Natural killer cell (primary cell): Measurements from ENCODE around the gene SH3BP2. TPM values are rescaled to one million over a fixed set of nuclear protein-coding genes. Genes with fewer than 3 reads are reported as not detected.
A peak's percentile ranks its signal among the peaks of the same experiment; 100 is the strongest.

ENCODE experiments used
- ATAC-seq, 3 donors: fragments of 150-1000 bp in 2 of 3; fragments of 200-7000 bp in 1 of 3; cut with Tn5 transposase; 1 replicate in 1 of 3; 2 replicates in 2 of 3; pipeline ENCODE4 v1.10.0; 2021; ENCODE audit warnings: mild to moderate bottlenecking in 2 of 3, moderate library complexity in 2 of 3
- DNase-seq, 2 donors: peaks; one replicate each; pipeline versions ENCODE4 v3.0.0 to v3.0.0-alpha.2; 2013 to 2021; ENCODE audit warnings: mixed read lengths in 1 of 2
- H3K27ac ChIP-seq: one replicate; pipeline ENCODE4 v1.5.1; 2013; ENCODE audit warnings: mild to moderate bottlenecking, low read length
- H3K27me3 ChIP-seq: one replicate; pipeline ENCODE4 v1.6.1; 2013; ENCODE audit warnings: low read length; ENCODE audit not compliant: control insufficient read depth, insufficient read depth
- H3K36me3 ChIP-seq: one replicate; pipeline ENCODE4 v1.6.1; 2013; ENCODE audit warnings: low read length; ENCODE audit not compliant: control insufficient read depth, insufficient read depth
- H3K4me1 ChIP-seq: one replicate; pipeline ENCODE4 v1.6.1; 2013; ENCODE audit warnings: low read length; ENCODE audit not compliant: control insufficient read depth, insufficient read depth
- H3K4me3 ChIP-seq: one replicate; pipeline ENCODE4 v1.5.1; 2013; ENCODE audit warnings: low read length
- H3K9me3 ChIP-seq: one replicate; pipeline ENCODE4 v1.6.1; 2013; ENCODE audit warnings: low read length; ENCODE audit not compliant: control insufficient read depth, insufficient read depth
- H3K27ac Mint-ChIP-seq, 2 donors: one replicate each; pipeline ENCODE4 v1.8.0; 2022; ENCODE audit warnings: mild to moderate bottlenecking in 2 of 2, mixed read lengths in 2 of 2, moderate library complexity in 1 of 2
- H3K27me3 Mint-ChIP-seq, 2 donors: one replicate each; pipeline ENCODE4 v1.8.0; 2022; ENCODE audit warnings: low read depth in 2 of 2, mixed read lengths in 2 of 2
- H3K36me3 Mint-ChIP-seq: one replicate; pipeline ENCODE4 v1.8.0; 2022; ENCODE audit warnings: mixed read lengths
- H3K4me1 Mint-ChIP-seq, 2 donors: one replicate each; pipeline ENCODE4 v1.8.0; 2022; ENCODE audit warnings: mixed read lengths in 2 of 2
- H3K4me3 Mint-ChIP-seq: one replicate; pipeline ENCODE4 v1.8.0; 2022; ENCODE audit warnings: mild to moderate bottlenecking, moderate library complexity, mixed read lengths
- H3K9me3 Mint-ChIP-seq, 2 donors: one replicate each; pipeline ENCODE4 v1.8.0; 2022; ENCODE audit warnings: mixed read lengths in 2 of 2
- CTCF ChIP-seq: fragments of 200-600 bp; IDR thresholded peaks from one replicate; pipeline ENCODE4 v1.8.0; 2022; ENCODE audit warnings: antibody characterized with exemption
- WGBS: methylation state at CpG from one replicate; pipeline ENCODE4 v1.1.7; 2013; ENCODE audit warnings: missing lambda C conversion rate; ENCODE audit not compliant: insufficient coverage; 5-methylcytosine and 5-hydroxymethylcytosine counted together
- intact Hi-C: fragments of 100-400 bp; cut with micrococcal nuclease; formaldehyde crosslinking; loops from one replicate; pipeline ENCODE4 v1.14.2; 2022
- total RNA-seq, 4 donors: library from RNA; stranded (reverse); fragments of 120-200 nt in 1 of 4; gene quantifications; one replicate each; pipeline versions ENCODE4 v1.2.3 to v1.2.4, GENCODE V29; 2013 to 2022

Gene SH3BP2
- total RNA-seq, 3 donors from 2014 or later (not counting 1 experiment from before 2014, with no cell fraction given) = 213 to 283 (median 221) TPM

- Mint-ChIP-seq H3K36me3 (no peaks in the 10 kb centered on the region), H3K27ac (peak overlapping the region; percentile 98 to 99), H3K4me1 (peaks cover 51 to 76% of the 10 kb centered on the region in 2 donors), H3K9me3 (no peaks in the 10 kb centered on the region), H3K4me3 (peak overlapping the region; percentile 81), H3K27me3 (no peaks in the 10 kb centered on the region)
- DNase-seq = peak in 1 of 2 donors; percentile 43
- Histone ChIP-seq H3K36me3 (peaks cover 17% of the 10 kb centered on the region), H3K4me1 (peaks cover 84% of the 10 kb centered on the region), H3K27ac (peak overlapping the region; percentile 84), H3K4me3 (peak overlapping the region; percentile 88), H3K27me3 (no peaks in the 10 kb centered on the region), H3K9me3 (no peaks in the 10 kb centered on the region)
- no peak for ATAC-seq
- 2% methylated on average over 17 of the region's 20 CpGs for WGBS
- intact Hi-C loops = loop anchor here (1.0 to 10.0 kb wide), 5 partner anchors 23 to 122 kb away; no protein-coding TSS in a partner anchor
- TF ChIP-seq CTCF = no peak
Measured at GRCh38 chr4:2812612-2813354, 19.9 kb downstream of the SH3BP2 start.

GRCh38 chr4:2813446-2814405 is 20.8 kb downstream of the SH3BP2 start:
- Histone ChIP-seq H3K27ac (peak overlapping the region; percentile 84), H3K4me3 (peak overlapping the region; percentile 88), H3K27me3 (no peaks in the 10 kb centered on the region), H3K9me3 (no peaks in the 10 kb centered on the region), H3K4me1 (peaks cover 86% of the 10 kb centered on the region), H3K36me3 (peaks cover 17% of the 10 kb centered on the region)
- Mint-ChIP-seq H3K4me3 (peak overlapping the region; percentile 81), H3K4me1 (peaks cover 51 to 76% of the 10 kb centered on the region in 2 donors), H3K36me3 (no peaks in the 10 kb centered on the region), H3K27me3 (no peaks in the 10 kb centered on the region), H3K27ac (peak overlapping the region; percentile 98 to 99), H3K9me3 (no peaks in the 10 kb centered on the region)
- DNase-seq (peak in 1 of 2 donors; percentile 41), ATAC-seq (peak; percentile 8 to 31 (median 24))
- intact Hi-C loops = loop anchor here (1.0 to 10.0 kb wide), 4 partner anchors 25 to 121 kb away; no protein-coding TSS in a partner anchor
- WGBS = 32% methylated on average over 17 of the region's 17 CpGs
- no peak for TF ChIP-seq CTCF

- Mint-ChIP-seq H3K27me3 (no peaks in the 10 kb centered on the region), H3K27ac (peak overlapping the region; percentile 98 to 99), H3K36me3 (no peaks in the 10 kb centered on the region), H3K9me3 (no peaks in the 10 kb centered on the region), H3K4me1 (peaks cover 60 to 82% of the 10 kb centered on the region in 2 donors), H3K4me3 (peak overlapping the region; percentile 81)
- Histone ChIP-seq H3K27me3 (no peaks in the 10 kb centered on the region), H3K36me3 (peaks cover 20% of the 10 kb centered on the region), H3K9me3 (no peaks in the 10 kb centered on the region), H3K4me1 (peaks cover 90% of the 10 kb centered on the region), H3K4me3 (peak overlapping the region; percentile 88), H3K27ac (peak overlapping the region; percentile 60)
- DNase-seq (peak; percentile 53), ATAC-seq (peak; percentile 60 to 72 (median 69))
- no peak for TF ChIP-seq CTCF
- intact Hi-C loops = loop anchor here (5.0 to 10.0 kb wide), 3 partner anchors 52 to 120 kb away; no protein-coding TSS in a partner anchor
- WGBS = 40% methylated on average over 7 of the region's 7 CpGs
Measured at GRCh38 chr4:2814627-2815270, 21.9 kb downstream of the SH3BP2 start.
